Measurements from ENCODE around the gene TCL1A.
"Not testable (repeated sequence)": the region's sequence is repeated elsewhere in the genome, so short reads cannot be mapped to it uniquely, and the experiment has no call there.

TCL1A gene

GRCh38 chr14:95713596-95714371 lies at the start of gene TCL1A:
Gene TCL1A (minus strand): TSS chr14:95714125. CDS start chr14:95714066, 59 bp downstream.
- DNase-seq (ENCODE audit: low read depth in 2 of 2): no peak

- not testable (repeated sequence) for DNase-seq (ENCODE audit: low read depth in 2 of 2)
These were observed 49.1 kb upstream of the TCL1A start for GRCh38 chr14:95763032-95763431.

GRCh38 chr14:95761436-95761835 lies 47.5 kb upstream of the TCL1A start:
- DNase-seq (ENCODE audit: low read depth in 2 of 2): no peak

GRCh38 chr14:95760596-95760995 lies 46.7 kb upstream of the TCL1A start:
- no peak for DNase-seq (ENCODE audit: low read depth in 2 of 2)

GRCh38 chr14:95759941-95760340 lies 46.0 kb upstream of the TCL1A start:
- no peak for DNase-seq (ENCODE audit: low read depth in 2 of 2)

GRCh38 chr14:95758331-95758730 lies 44.4 kb upstream of the TCL1A start:
- no peak for DNase-seq (ENCODE audit: low read depth in 2 of 2)

GRCh38 chr14:95756751-95757150 lies 42.8 kb upstream of the TCL1A start:
- DNase-seq (ENCODE audit: low read depth in 2 of 2): no peak

GRCh38 chr14:95756127-95756526 lies 42.2 kb upstream of the TCL1A start:
- DNase-seq (ENCODE audit: low read depth in 2 of 2): no peak

- DNase-seq (ENCODE audit: low read depth in 2 of 2): no peak
These were observed 27.9 kb upstream of the TCL1A start for GRCh38 chr14:95741781-95742180.

GRCh38 chr14:95741038-95741490 lies 27.1 kb upstream of the TCL1A start:
- DNase-seq (ENCODE audit: low read depth in 2 of 2): no peak

- no peak for DNase-seq (ENCODE audit: low read depth in 2 of 2)
These were observed 25.4 kb upstream of the TCL1A start for GRCh38 chr14:95739356-95739755.

GRCh38 chr14:95733212-95733611 lies 19.3 kb upstream of the TCL1A start:
- DNase-seq (ENCODE audit: low read depth in 2 of 2): no peak

GRCh38 chr14:95730126-95730525 lies 16.2 kb upstream of the TCL1A start:
- no peak for DNase-seq (ENCODE audit: low read depth in 2 of 2)

- not testable (repeated sequence) for DNase-seq (ENCODE audit: low read depth in 2 of 2)
These were observed 15.6 kb upstream of the TCL1A start for GRCh38 chr14:95729402-95730028.

GRCh38 chr14:95727056-95727700 lies 13.3 kb upstream of the TCL1A start:
- no peak for DNase-seq (ENCODE audit: low read depth in 2 of 2)

GRCh38 chr14:95725685-95726336 lies 11.9 kb upstream of the TCL1A start:
- DNase-seq (ENCODE audit: low read depth in 2 of 2): no peak

- no peak for DNase-seq (ENCODE audit: low read depth in 2 of 2)
These were observed 8.7 kb upstream of the TCL1A start for GRCh38 chr14:95722525-95723190.

GRCh38 chr14:95712398-95712797 lies 1.5 kb downstream of the TCL1A start:
- no peak for DNase-seq (ENCODE audit: low read depth in 2 of 2)

- DNase-seq (ENCODE audit: low read depth in 2 of 2): no peak
These were observed 2.3 kb downstream of the TCL1A start for GRCh38 chr14:95711476-95712176.

GRCh38 chr14:95710106-95710505 lies 3.8 kb downstream of the TCL1A start:
- DNase-seq (ENCODE audit: low read depth in 2 of 2): no peak

- DNase-seq (ENCODE audit: low read depth in 2 of 2): no peak
These were observed 6.6 kb downstream of the TCL1A start for GRCh38 chr14:95707327-95707726.
